H1 (cell line): Measurements from ENCODE around the gene COLEC11. TPM values are rescaled to one million over a fixed set of nuclear protein-coding genes. Genes with fewer than 3 reads are reported as not detected.

Experiments used
- BACH1 ChIP-seq: IDR thresholded peaks from 2 replicates; pipeline ENCODE4 v1.6.1; 2012; ENCODE audit warnings: low read length, improper control_type of control experiment
- CBX8 ChIP-seq: fragments of 300-800, 300-1000 bp; sonication (generic); IDR thresholded peaks from 2 replicates; pipeline ENCODE4 v1.7.1; 2016; ENCODE audit warnings: low read depth, low read length, borderline replicate concordance
- EGR1 ChIP-seq: IDR thresholded peaks from 2 replicates; pipeline ENCODE4 v1.6.1; 2011; ENCODE audit warnings: low read depth, low read length, borderline replicate concordance
- GABPA ChIP-seq: IDR thresholded peaks from 2 replicates; pipeline ENCODE4 v1.6.1; 2011; ENCODE audit warnings: mild to moderate bottlenecking, low read length, moderate library complexity, borderline replicate concordance; ENCODE audit not compliant: insufficient read depth
- NANOG ChIP-seq: IDR thresholded peaks from 2 replicates; pipeline ENCODE4 v1.6.1; 2011; ENCODE audit warnings: low read length, low read depth, mild to moderate bottlenecking, inconsistent platforms; ENCODE audit not compliant: insufficient read depth, poor library complexity, severe bottlenecking
- RAD21 ChIP-seq, 2 experiments: IDR thresholded peaks in 1 of 2; conservative IDR thresholded peaks in 1 of 2; 2 replicates each; pipeline ENCODE4 v1.6.1; 2011; ENCODE audit warnings: low read depth in 2 of 2, low read length in 2 of 2, improper control_type of control experiment in 1 of 2, inconsistent platforms in 1 of 2, mild to moderate bottlenecking in 1 of 2, moderate library complexity in 1 of 2
- TBP ChIP-seq: IDR thresholded peaks from 2 replicates; pipeline ENCODE4 v1.6.1; 2011; ENCODE audit warnings: low read depth, low read length, improper control_type of control experiment
- polyA plus RNA-seq, 7 experiments: library from polyadenylated mRNA; depleted of rRNA in 3 of 7; stranded (reverse) in 5 of 7; unstranded in 2 of 7; fragments of >200 nt in 5 of 7; fragments of 200-250 nt in 2 of 7; gene quantifications; 1 replicate in 5 of 7; 2 replicates in 1 of 7; 4 replicates in 1 of 7; pipeline versions ENCODE4 v1.2.1 to v1.2.3, GENCODE V29; 2011 to 2013; ENCODE audit warnings: missing spikeins in 2 of 7, mixed read lengths in 2 of 7
- total RNA-seq: library from RNA; stranded (reverse); fragmentation: NEBNext Ultra II Directional; extraction: Animal tissue kit (Norgen Biotek cat#: 25700); gene quantifications from 2 replicates; pipeline ENCODE4 v1.2.1, GENCODE V29; 2021
- TF ChIP-seq, protein P1 (sequence below): IDR thresholded peaks from 2 replicates; pipeline ENCODE4 v1.6.1; 2012; ENCODE audit warnings: inconsistent platforms

The COLEC11 gene
- total and polyA plus RNA-seq, 2 of the 8 experiments (the other 6 are each of a cell fraction or from before 2014, with no cell fraction given), result 0.47 to 0.80 TPM

DNA sequence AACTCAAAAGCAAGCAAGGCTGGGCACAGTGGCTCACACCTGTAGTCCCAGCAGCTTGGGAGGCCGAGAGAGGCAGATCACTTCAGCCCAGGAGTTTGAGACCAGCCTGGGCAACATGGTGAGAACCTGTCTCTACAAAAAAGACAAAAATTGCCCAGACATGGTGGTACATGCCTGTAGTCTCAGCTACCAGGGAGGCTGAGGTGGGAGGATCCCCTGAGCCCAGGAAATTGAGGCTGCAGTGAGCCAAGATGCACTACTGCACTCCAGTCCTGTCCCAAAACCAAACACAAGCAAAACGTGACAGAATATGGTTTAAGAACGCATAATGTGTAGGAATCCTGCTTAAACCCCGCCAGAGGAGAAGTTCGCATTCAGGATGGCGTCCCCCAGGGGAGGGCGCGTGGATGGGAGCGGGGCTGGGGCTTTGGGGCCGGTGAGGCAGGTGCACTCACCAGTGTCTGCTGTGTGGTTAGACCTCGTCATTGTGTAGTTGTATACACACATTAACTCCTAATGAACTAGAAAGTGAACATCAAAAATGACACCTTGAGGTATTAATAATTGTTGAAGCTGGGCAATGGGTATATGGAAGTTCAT is 5.4 kb downstream of the COLEC11 start (continued):
- TF ChIP-seq, protein P1, sequence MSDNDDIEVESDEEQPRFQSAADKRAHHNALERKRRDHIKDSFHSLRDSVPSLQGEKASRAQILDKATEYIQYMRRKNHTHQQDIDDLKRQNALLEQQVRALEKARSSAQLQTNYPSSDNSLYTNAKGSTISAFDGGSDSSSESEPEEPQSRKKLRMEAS, result no peak
- no peak for TF ChIP-seq GABPA
- TF ChIP-seq TBP, result no peak
- TF ChIP-seq CBX8, result no peak
- no peak for TF ChIP-seq NANOG
- TF ChIP-seq RAD21 (IDR thresholded peaks at IDR 0.05 in 1 of 2, conservative IDR thresholded peaks at IDR 0.05 in 1 of 2; ENCODE audit: low read depth in 2 of 2, low read length in 2 of 2), result no peak
- TF ChIP-seq BACH1, result no peak
- TF ChIP-seq EGR1, result no peak
